Peyer's patch (tissue), 4 donors: ENCODE results near the gene TRERF1. TPM values are rescaled to one million over a fixed set of nuclear protein-coding genes. Genes with fewer than 3 reads are reported as not detected.

Experiments
- DNase-seq, 3 donors: peaks; one replicate each; pipeline ENCODE4 v3.0.0-alpha.2; 2017 to 2019
- H3K27ac ChIP-seq, 4 donors: fragments of 200-600 bp; sonication (generic); one replicate each; pipeline ENCODE4 v1.5.1; 2016 to 2019
- H3K27me3 ChIP-seq, 2 donors: fragments of 200-600 bp; sonication (generic); one replicate each; pipeline ENCODE4 v1.5.1; 2019
- H3K36me3 ChIP-seq, 3 donors: fragments of 200-600 bp; sonication (generic); one replicate each; pipeline ENCODE4 v1.5.1; 2016 to 2019
- H3K4me1 ChIP-seq, 4 donors: fragments of 200-600 bp; sonication (generic); one replicate each; pipeline ENCODE4 v1.5.1; 2016 to 2019
- H3K4me3 ChIP-seq, 4 donors: fragments of 200-600 bp; sonication (generic); 1 replicate in 3 of 4; 2 replicates in 1 of 4; pipeline ENCODE4 v1.5.1; 2016 to 2019; ENCODE audit warnings: mild to moderate bottlenecking in 1 of 4
- H3K9me3 ChIP-seq, 4 donors: fragments of 200-600 bp; sonication (generic); one replicate each; pipeline ENCODE4 v1.5.1; 2016 to 2019; ENCODE audit warnings: mild to moderate bottlenecking in 1 of 4
- POLR2A ChIP-seq, 2 donors: fragments of 450-650 bp; IDR thresholded peaks; one replicate each; pipeline ENCODE4 v1.5.1; 2017; ENCODE audit warnings: antibody characterized with exemption in 2 of 2, mild to moderate bottlenecking in 2 of 2, moderate library complexity in 2 of 2
- total RNA-seq, 4 donors: library from RNA; depleted of rRNA; stranded (reverse); fragments of >200 nt; gene quantifications; one replicate each; pipeline ENCODE4 v1.1.0, GENCODE V29; 2016
- TF ChIP-seq, protein P1 (sequence below), 6 experiments: fragments of 450-650 bp in 4 of 6; fragments of 200-600 bp in 2 of 6; sonication (generic) in 1 of 6; IDR thresholded peaks; one replicate each; pipeline ENCODE4 v1.5.1; 2017 to 2019; ENCODE audit warnings: antibody characterized with exemption in 6 of 6, mild to moderate bottlenecking in 3 of 6, moderate library complexity in 1 of 6

The TRERF1 gene
- total RNA-seq, 4 donors from 2014 or later, result 4.6 to 28.1 (median 8.5) TPM

DNA sequence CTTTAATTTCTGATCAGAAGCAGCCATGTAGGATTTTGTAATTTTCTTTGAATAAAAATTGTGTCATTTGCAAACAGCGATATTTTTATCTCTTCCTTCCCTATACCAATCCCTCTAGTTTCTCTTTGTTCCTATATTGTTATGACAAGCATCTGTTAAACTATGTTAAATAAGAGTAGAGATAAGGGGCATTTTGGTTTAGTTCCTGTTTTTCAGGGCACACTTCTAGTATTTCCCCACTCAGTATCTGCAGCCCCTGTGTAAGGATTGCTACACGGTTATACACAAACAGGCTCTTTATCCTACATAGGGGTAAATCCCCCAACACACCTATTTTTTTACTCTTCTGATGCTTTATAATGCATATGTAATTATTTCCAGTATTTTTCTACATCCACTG lies 42.1 kb downstream of the TRERF1 start:
- no peak overlapping the region for H3K4me3 ChIP-seq
- DNase-seq, result no peak
- no peak overlapping the region for H3K27ac ChIP-seq
- TF ChIP-seq, protein P1, sequence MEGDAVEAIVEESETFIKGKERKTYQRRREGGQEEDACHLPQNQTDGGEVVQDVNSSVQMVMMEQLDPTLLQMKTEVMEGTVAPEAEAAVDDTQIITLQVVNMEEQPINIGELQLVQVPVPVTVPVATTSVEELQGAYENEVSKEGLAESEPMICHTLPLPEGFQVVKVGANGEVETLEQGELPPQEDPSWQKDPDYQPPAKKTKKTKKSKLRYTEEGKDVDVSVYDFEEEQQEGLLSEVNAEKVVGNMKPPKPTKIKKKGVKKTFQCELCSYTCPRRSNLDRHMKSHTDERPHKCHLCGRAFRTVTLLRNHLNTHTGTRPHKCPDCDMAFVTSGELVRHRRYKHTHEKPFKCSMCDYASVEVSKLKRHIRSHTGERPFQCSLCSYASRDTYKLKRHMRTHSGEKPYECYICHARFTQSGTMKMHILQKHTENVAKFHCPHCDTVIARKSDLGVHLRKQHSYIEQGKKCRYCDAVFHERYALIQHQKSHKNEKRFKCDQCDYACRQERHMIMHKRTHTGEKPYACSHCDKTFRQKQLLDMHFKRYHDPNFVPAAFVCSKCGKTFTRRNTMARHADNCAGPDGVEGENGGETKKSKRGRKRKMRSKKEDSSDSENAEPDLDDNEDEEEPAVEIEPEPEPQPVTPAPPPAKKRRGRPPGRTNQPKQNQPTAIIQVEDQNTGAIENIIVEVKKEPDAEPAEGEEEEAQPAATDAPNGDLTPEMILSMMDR (IDR thresholded peaks at IDR 0.05), result no peak
- TF ChIP-seq POLR2A (IDR thresholded peaks at IDR 0.05), result no peak
- no peaks in the 10 kb centered on the region for H3K27me3 ChIP-seq
- no peaks in the 10 kb centered on the region for H3K36me3 ChIP-seq
- peaks cover 0 to 14% (median 0%) of the 10 kb centered on the region in 4 donors for H3K4me1 ChIP-seq
- H3K9me3 ChIP-seq, result no peaks in the 10 kb centered on the region

- DNase-seq, result no peak
- no peaks in the 10 kb centered on the region for H3K9me3 ChIP-seq
- peaks cover 0 to 36% (median 5%) of the 10 kb centered on the region in 4 donors for H3K4me1 ChIP-seq
- H3K27ac ChIP-seq, result peak overlapping the region in 2 of 4 donors; percentile 23 to 33
- no peaks in the 10 kb centered on the region for H3K27me3 ChIP-seq
- no peaks in the 10 kb centered on the region for H3K36me3 ChIP-seq
- TF ChIP-seq, protein P1 (IDR thresholded peaks at IDR 0.05), result no peak
- no peak for TF ChIP-seq POLR2A (IDR thresholded peaks at IDR 0.05)
- no peak overlapping the region for H3K4me3 ChIP-seq
These were observed 44.3 kb downstream of the TRERF1 start for GRCh38 chr6:42407379-42407778.

- H3K9me3 ChIP-seq, result no peaks in the 10 kb centered on the region
- H3K4me1 ChIP-seq, result peaks cover 0 to 43% (median 5%) of the 10 kb centered on the region in 4 donors
- no peak overlapping the region for H3K4me3 ChIP-seq
- TF ChIP-seq POLR2A (IDR thresholded peaks at IDR 0.05), result no peak
- TF ChIP-seq, protein P1 (IDR thresholded peaks at IDR 0.05), result no peak
- H3K36me3 ChIP-seq, result no peaks in the 10 kb centered on the region
- no peaks in the 10 kb centered on the region for H3K27me3 ChIP-seq
- DNase-seq, result no peak
- H3K27ac ChIP-seq, result peak overlapping the region in 2 of 4 donors; percentile 23 to 33
These were observed 45.1 kb downstream of the TRERF1 start for GRCh38 chr6:42406306-42407280.

DNA sequence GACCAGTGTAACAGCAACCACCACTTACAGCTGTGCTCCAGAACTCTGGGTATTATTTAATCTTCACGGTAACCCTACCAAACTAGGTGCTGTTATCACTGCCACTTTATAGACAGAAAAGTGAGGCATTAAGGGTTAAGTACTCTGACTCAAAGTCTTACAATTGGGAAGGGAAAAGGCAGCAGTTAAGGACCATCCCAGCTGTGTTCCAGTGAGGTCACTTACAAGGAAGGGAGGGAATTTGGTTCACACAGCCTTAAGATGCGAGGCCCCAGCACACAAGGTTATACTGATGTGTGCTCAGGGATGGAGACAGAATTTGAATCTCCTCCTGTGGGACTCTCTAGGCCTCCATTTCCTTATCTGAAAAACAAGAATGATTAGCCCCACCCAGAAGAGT lies 46.7 kb downstream of the TRERF1 start:
- no peaks in the 10 kb centered on the region for H3K36me3 ChIP-seq
- no peak for DNase-seq
- no peaks in the 10 kb centered on the region for H3K27me3 ChIP-seq
- peaks cover 0 to 51% (median 5%) of the 10 kb centered on the region in 4 donors for H3K4me1 ChIP-seq
- no peak overlapping the region for H3K4me3 ChIP-seq
- H3K27ac ChIP-seq, result peak overlapping the region; percentile 42 to 77 (median 66)
- TF ChIP-seq, protein P1 (IDR thresholded peaks at IDR 0.05), result no peak
- TF ChIP-seq POLR2A (IDR thresholded peaks at IDR 0.05), result no peak
- H3K9me3 ChIP-seq, result no peaks in the 10 kb centered on the region

DNA sequence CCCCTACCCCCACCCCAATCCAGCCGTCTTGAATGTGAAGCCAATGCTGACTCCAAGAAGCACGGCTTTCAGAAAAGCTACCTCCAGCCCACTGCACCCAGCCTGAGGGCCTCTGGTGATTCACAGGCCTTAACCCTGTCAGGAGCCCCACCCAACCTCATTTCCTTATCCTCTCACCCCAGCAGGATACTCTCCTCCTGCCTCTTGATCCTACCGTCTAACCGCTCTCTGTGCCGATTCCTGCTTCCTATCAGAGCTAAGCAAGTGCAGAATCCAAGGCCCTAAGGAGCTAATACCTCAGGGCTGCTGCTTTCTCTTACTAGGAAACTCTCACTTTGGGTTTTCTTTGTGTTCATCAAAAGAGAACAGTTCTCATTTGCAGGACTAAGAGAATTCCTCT lies 47.2 kb downstream of the TRERF1 start:
- Histone ChIP-seq H3K4me3 (no peak overlapping the region), H3K36me3 (no peaks in the 10 kb centered on the region), H3K27me3 (no peaks in the 10 kb centered on the region), H3K9me3 (no peaks in the 10 kb centered on the region), H3K27ac (peak overlapping the region; percentile 42 to 77 (median 66)), H3K4me1 (peaks cover 0 to 51% (median 5%) of the 10 kb centered on the region in 4 donors)
- DNase-seq, result peak in 1 of 3 donors; percentile 83
- TF ChIP-seq, protein P1 (IDR thresholded peaks at IDR 0.05), result no peak
- TF ChIP-seq POLR2A (IDR thresholded peaks at IDR 0.05), result no peak
